Glomerular visceral epithelial cell (primary cell): ENCODE measurements around the gene COX17.

Experiments used
- DNase-seq: peaks from one replicate; pipeline ENCODE4 v3.0.0-alpha.2; 2016; ENCODE audit errors: extremely low spot score

Gene COX17

DNA sequence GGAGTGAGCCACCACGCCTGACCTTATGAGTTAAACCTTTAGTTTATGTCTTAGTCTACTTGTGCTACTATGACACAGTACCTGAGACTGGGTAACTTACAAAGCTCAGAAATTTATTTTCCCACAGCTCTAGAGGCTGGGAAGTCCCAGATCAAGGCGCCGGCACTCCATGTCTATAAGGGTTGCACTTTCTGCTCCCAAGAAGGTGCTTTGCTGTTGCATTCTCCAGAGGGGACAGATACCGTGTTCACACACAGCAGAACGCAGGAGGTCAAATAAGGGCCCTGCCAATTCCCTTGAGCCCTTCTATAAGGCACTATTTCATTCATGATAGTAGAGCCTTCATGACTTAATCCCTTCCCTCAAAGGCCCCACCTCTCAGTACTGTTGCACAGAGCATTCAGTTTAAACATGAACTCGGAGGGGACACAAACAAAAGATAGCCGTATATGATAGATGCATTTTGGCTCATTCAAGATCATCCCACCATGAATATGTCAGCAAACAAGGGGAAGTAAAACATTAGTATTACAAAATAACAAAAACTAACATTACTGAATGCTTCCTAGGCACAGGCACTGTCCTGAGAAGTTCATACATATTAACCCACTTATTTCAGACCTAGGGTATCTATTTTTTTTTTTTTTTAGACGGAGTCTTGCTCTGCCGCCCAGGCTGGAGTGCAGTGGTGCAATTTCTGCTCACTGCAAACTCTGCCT lies 53.0 kb downstream of the COX17 start:
- DNase-seq = no peak

DNA sequence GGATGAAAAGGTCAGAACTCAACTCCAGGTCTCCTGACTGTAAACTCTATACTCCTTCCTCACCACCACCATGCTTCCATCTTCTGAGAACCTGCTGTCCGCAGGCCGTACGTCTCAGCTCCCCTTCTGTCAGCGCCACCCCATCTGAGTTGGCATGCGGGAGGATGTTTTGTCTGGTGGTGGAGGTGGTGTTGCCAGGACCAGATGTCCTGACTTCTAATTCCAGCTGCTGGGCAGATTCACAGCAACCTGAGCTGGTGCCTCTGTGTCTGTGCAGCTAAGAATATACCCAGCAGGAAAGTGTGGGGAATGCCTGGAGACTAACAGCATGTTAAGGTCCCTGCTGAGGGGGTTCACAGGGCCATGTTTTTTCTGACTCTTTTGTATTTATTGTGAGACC lies 56.3 kb downstream of the COX17 start:
- DNase-seq = no peak
